Measurements from ENCODE around the gene RBM3. TPM values are rescaled to one million over a fixed set of nuclear protein-coding genes. Genes with fewer than 3 reads are reported as not detected.

Gene RBM3
- total RNA-seq, 2 donors from 2014 or later, result 199 to 230 TPM

GRCh38 chrX:48597353-48598264 lies 23.3 kb downstream of the RBM3 start, which contains the start of gene WDR13:
Gene WDR13, plus strand, starts transcription at chrX:48597492. Its CDS starts 505 bp downstream, at chrX:48597997.
- DNase-seq (ENCODE audit: low spot score), result peak; percentile 70

GRCh38 chrX:48598614-48599013 lies 24.3 kb downstream of the RBM3 start:
- TF ChIP-seq CTCF (IDR thresholded peaks at IDR 0.05), result no peak
- peak overlapping the region; percentile 87 for H3K4me3 ChIP-seq
- H3K4me1 ChIP-seq (ENCODE audit: control insufficient read depth in 1 of 2, low read depth in 2 of 2), result peaks cover 5 to 7% of the 10 kb centered on the region in 2 donors
- peak overlapping the region in 1 of 2 donors; percentile 96 for H3K27ac ChIP-seq
- H3K36me3 ChIP-seq, result peaks cover 23% of the 10 kb centered on the region
- H3K9me3 ChIP-seq, result no peaks in the 10 kb centered on the region
- H3K27me3 ChIP-seq (replicated peaks; ENCODE audit: insufficient read depth), result no peaks in the 10 kb centered on the region
- DNase-seq (ENCODE audit: low spot score), result no peak
- no peak for ATAC-seq (ENCODE audit: insufficient number of reproducible peaks, low FRiP score, low read depth)

More at GRCh38 chrX:48597353-48598264, 23.3 kb downstream of the RBM3 start, which contains the start of gene WDR13:
- Histone ChIP-seq H3K27ac (peak within 1 kb of the TSS; percentile 90 to 96), H3K4me3 (peak within 1 kb of the TSS; percentile 87), H3K9me3 (no peaks in the 10 kb centered on the region), H3K27me3 (replicated peaks; ENCODE audit: insufficient read depth) (no peaks in the 10 kb centered on the region), H3K4me1 (ENCODE audit: control insufficient read depth in 1 of 2, low read depth in 2 of 2) (peaks cover 5 to 7% of the 10 kb centered on the region in 2 donors), H3K36me3 (peaks cover 21% of the 10 kb centered on the region)
- ATAC-seq (ENCODE audit: insufficient number of reproducible peaks, low FRiP score, low read depth), result peak; percentile 95
- no peak for TF ChIP-seq CTCF (IDR thresholded peaks at IDR 0.05)

GRCh38 chrX:48599341-48599740 lies 25.1 kb downstream of the RBM3 start:
- H3K27ac ChIP-seq, result no peak overlapping the region
- H3K36me3 ChIP-seq, result peaks cover 30% of the 10 kb centered on the region
- DNase-seq (ENCODE audit: low spot score), result no peak

GRCh38 chrX:48600226-48600625 lies 25.9 kb downstream of the RBM3 start:
- DNase-seq (ENCODE audit: low spot score) (no peak), ATAC-seq (ENCODE audit: insufficient number of reproducible peaks, low FRiP score, low read depth) (no peak)
- peaks cover 36% of the 10 kb centered on the region for H3K36me3 ChIP-seq
- no peak overlapping the region for H3K27ac ChIP-seq
- H3K9me3 ChIP-seq, result no peaks in the 10 kb centered on the region
- H3K27me3 ChIP-seq (replicated peaks; ENCODE audit: insufficient read depth), result no peaks in the 10 kb centered on the region
- no peak for TF ChIP-seq CTCF (IDR thresholded peaks at IDR 0.05)
- no peak overlapping the region for H3K4me3 ChIP-seq
- H3K4me1 ChIP-seq (ENCODE audit: control insufficient read depth in 1 of 2, low read depth in 2 of 2), result peaks cover 5 to 7% of the 10 kb centered on the region in 2 donors

More at GRCh38 chrX:48599341-48599740, 25.1 kb downstream of the RBM3 start:
- no peaks in the 10 kb centered on the region for H3K9me3 ChIP-seq
- ATAC-seq (ENCODE audit: insufficient number of reproducible peaks, low FRiP score, low read depth), result no peak
- H3K27me3 ChIP-seq (replicated peaks; ENCODE audit: insufficient read depth), result no peaks in the 10 kb centered on the region
- H3K4me3 ChIP-seq, result no peak overlapping the region
- peaks cover 5 to 7% of the 10 kb centered on the region in 2 donors for H3K4me1 ChIP-seq (ENCODE audit: control insufficient read depth in 1 of 2, low read depth in 2 of 2)
- no peak for TF ChIP-seq CTCF (IDR thresholded peaks at IDR 0.05)

GRCh38 chrX:48601741-48602394 lies 27.6 kb downstream of the RBM3 start:
- Histone ChIP-seq H3K36me3 (peaks cover 36% of the 10 kb centered on the region), H3K27ac (no peak overlapping the region), H3K4me3 (no peak overlapping the region), H3K4me1 (ENCODE audit: control insufficient read depth in 1 of 2, low read depth in 2 of 2) (peaks cover 5 to 7% of the 10 kb centered on the region in 2 donors), H3K27me3 (replicated peaks; ENCODE audit: insufficient read depth) (no peaks in the 10 kb centered on the region), H3K9me3 (no peaks in the 10 kb centered on the region)
- no peak for ATAC-seq (ENCODE audit: insufficient number of reproducible peaks, low FRiP score, low read depth)
- DNase-seq (ENCODE audit: low spot score), result no peak
- TF ChIP-seq CTCF (IDR thresholded peaks at IDR 0.05), result no peak

All from thoracic aorta (tissue), 2 donors.